Activated CD4-positive, alpha-beta memory T cell treated with anti-CD3 and anti-CD28 coated beads, Interleukin-2, amount 10 ng/mL, durations not matched to agents 7 days and 5 days (primary cell): ENCODE measurements around the gene ZBED1. TPM values are rescaled to one million over a fixed set of nuclear protein-coding genes. Genes with fewer than 3 reads are reported as not detected.

Source experiments
- CTCF ChIA-PET: fragments of 350-600 bp; sonication (Branson Sonifier 250); formaldehyde crosslinking; loops from one replicate; lab custom pipeline; 2021; ENCODE audit warnings: antibody characterized with exemption, inconsistent platforms; lab: Charles Lee
- POLR2A ChIA-PET: fragments of 350-600 bp; sonication (Branson Sonifier 250); formaldehyde crosslinking; loops from one replicate; lab custom pipeline; 2021; ENCODE audit warnings: antibody characterized with exemption; lab: Charles Lee
- DNase-seq: peaks from one replicate; pipeline ENCODE4 v3.0.0-alpha.2; 2020
- H3K27ac Mint-ChIP-seq: one replicate; pipeline ENCODE4 v1.8.0; 2021; ENCODE audit warnings: mild to moderate bottlenecking, mixed read lengths
- H3K27me3 Mint-ChIP-seq: one replicate; pipeline ENCODE4 v1.8.0; 2021; ENCODE audit warnings: mixed read lengths
- H3K36me3 Mint-ChIP-seq: one replicate; pipeline ENCODE4 v1.8.0; 2021; ENCODE audit warnings: low read depth, mixed read lengths
- H3K4me1 Mint-ChIP-seq: one replicate; pipeline ENCODE4 v1.8.0; 2021; ENCODE audit warnings: mixed read lengths
- H3K4me3 Mint-ChIP-seq: one replicate; pipeline ENCODE4 v1.8.0; 2021; ENCODE audit warnings: mild to moderate bottlenecking, mixed read lengths
- H3K9me3 Mint-ChIP-seq: one replicate; pipeline ENCODE4 v1.8.0; 2021; ENCODE audit warnings: mixed read lengths
- total RNA-seq, 2 experiments: library from RNA; stranded (reverse); gene quantifications; one replicate each; pipeline ENCODE4 v1.2.3, GENCODE V29; 2021

The ZBED1 gene
- 10 to 100 TPM; 29.6 to 31.0 TPM for total RNA-seq

GRCh38 chrX:2500803-2501558 is at the start of gene ZBED1, which contains the start of gene DHRSX:
ZBED1 (minus strand) TSS chrX:2500976; CDS start chrX:2490719, 10,257 bp downstream.
DHRSX (minus strand) TSS chrX:2500976; CDS start chrX:2500925, 51 bp downstream.
- peak within 1 kb of the TSS; percentile 77 for H3K4me3 Mint-ChIP-seq

GRCh38 chrX:2549876-2550275 is 49.1 kb upstream of the ZBED1 start:
- no peak for DNase-seq
- H3K9me3 Mint-ChIP-seq = peaks cover 8% of the 10 kb centered on the region
- H3K36me3 Mint-ChIP-seq = no peaks in the 10 kb centered on the region
- H3K27ac Mint-ChIP-seq = no peak overlapping the region
- ChIA-PET POLR2A (no interaction called here), CTCF (no interaction called here)
- no peaks in the 10 kb centered on the region for H3K4me1 Mint-ChIP-seq
- H3K4me3 Mint-ChIP-seq = no peak overlapping the region
- no peaks in the 10 kb centered on the region for H3K27me3 Mint-ChIP-seq

More at GRCh38 chrX:2500803-2501558, at the start of gene ZBED1, which contains the start of gene DHRSX:
- POLR2A ChIA-PET = no interaction called here
- peak within 1 kb of the TSS; percentile 73 for H3K27ac Mint-ChIP-seq
- no peaks in the 10 kb centered on the region for H3K9me3 Mint-ChIP-seq
- H3K36me3 Mint-ChIP-seq = peaks cover 12% of the 10 kb centered on the region
- H3K4me1 Mint-ChIP-seq = peaks cover 24% of the 10 kb centered on the region
- no peaks in the 10 kb centered on the region for H3K27me3 Mint-ChIP-seq
- DNase-seq = peak; percentile 63
- CTCF ChIA-PET = no interaction called here

GRCh38 chrX:2548711-2549423 is 48.1 kb upstream of the ZBED1 start:
- H3K4me1 Mint-ChIP-seq = no peaks in the 10 kb centered on the region
- no peaks in the 10 kb centered on the region for H3K36me3 Mint-ChIP-seq
- no peak overlapping the region for H3K4me3 Mint-ChIP-seq
- ChIA-PET CTCF (no interaction called here), POLR2A (no interaction called here)
- H3K27me3 Mint-ChIP-seq = peaks cover 2% of the 10 kb centered on the region
- no peak overlapping the region for H3K27ac Mint-ChIP-seq
- DNase-seq = no peak
- peaks cover 8% of the 10 kb centered on the region for H3K9me3 Mint-ChIP-seq

- peaks cover 2% of the 10 kb centered on the region for H3K27me3 Mint-ChIP-seq
- H3K9me3 Mint-ChIP-seq = peaks cover 8% of the 10 kb centered on the region
- DNase-seq = no peak
- H3K36me3 Mint-ChIP-seq = no peaks in the 10 kb centered on the region
- H3K27ac Mint-ChIP-seq = no peak overlapping the region
- no peaks in the 10 kb centered on the region for H3K4me1 Mint-ChIP-seq
- H3K4me3 Mint-ChIP-seq = no peak overlapping the region
- ChIA-PET CTCF (no interaction called here), POLR2A (no interaction called here)
Observed at GRCh38 chrX:2547736-2548135, 47.0 kb upstream of the ZBED1 start.

- no peaks in the 10 kb centered on the region for H3K36me3 Mint-ChIP-seq
Observed at GRCh38 chrX:2546496-2546895, 45.7 kb upstream of the ZBED1 start.

GRCh38 chrX:2545144-2545543 is 44.4 kb upstream of the ZBED1 start:
- no peaks in the 10 kb centered on the region for H3K4me1 Mint-ChIP-seq
- DNase-seq = no peak

More at GRCh38 chrX:2546496-2546895, 45.7 kb upstream of the ZBED1 start:
- Mint-ChIP-seq H3K9me3 (peaks cover 8% of the 10 kb centered on the region), H3K4me3 (no peak overlapping the region), H3K27me3 (peaks cover 2% of the 10 kb centered on the region), H3K27ac (no peak overlapping the region), H3K4me1 (no peaks in the 10 kb centered on the region)
- ChIA-PET POLR2A (no interaction called here), CTCF (no interaction called here)
- no peak for DNase-seq

GRCh38 chrX:2542826-2543521 is 42.2 kb upstream of the ZBED1 start:
- CTCF ChIA-PET = no interaction called here
- Mint-ChIP-seq H3K9me3 (peaks cover 8% of the 10 kb centered on the region), H3K27ac (no peak overlapping the region), H3K4me3 (no peak overlapping the region), H3K27me3 (peaks cover 4% of the 10 kb centered on the region), H3K36me3 (no peaks in the 10 kb centered on the region), H3K4me1 (no peaks in the 10 kb centered on the region)
- DNase-seq = no peak
- POLR2A ChIA-PET = no interaction called here

More at GRCh38 chrX:2545144-2545543, 44.4 kb upstream of the ZBED1 start:
- ChIA-PET POLR2A (no interaction called here), CTCF (no interaction called here)
- no peak overlapping the region for H3K4me3 Mint-ChIP-seq
- H3K9me3 Mint-ChIP-seq = peaks cover 8% of the 10 kb centered on the region
- H3K27ac Mint-ChIP-seq = no peak overlapping the region
- H3K36me3 Mint-ChIP-seq = no peaks in the 10 kb centered on the region
- H3K27me3 Mint-ChIP-seq = peaks cover 2% of the 10 kb centered on the region

GRCh38 chrX:2541603-2542002 is 40.8 kb upstream of the ZBED1 start:
- POLR2A ChIA-PET = no interaction called here

GRCh38 chrX:2540426-2540947 is 39.7 kb upstream of the ZBED1 start:
- no peaks in the 10 kb centered on the region for H3K36me3 Mint-ChIP-seq
- H3K4me1 Mint-ChIP-seq = no peaks in the 10 kb centered on the region
- H3K4me3 Mint-ChIP-seq = no peak overlapping the region
- no peak for DNase-seq
- H3K9me3 Mint-ChIP-seq = no peaks in the 10 kb centered on the region
- POLR2A ChIA-PET = no interaction called here
- H3K27ac Mint-ChIP-seq = no peak overlapping the region
- H3K27me3 Mint-ChIP-seq = peaks cover 6% of the 10 kb centered on the region
- CTCF ChIA-PET = no interaction called here

More at GRCh38 chrX:2541603-2542002, 40.8 kb upstream of the ZBED1 start:
- CTCF ChIA-PET = no interaction called here
- DNase-seq = no peak
- no peaks in the 10 kb centered on the region for H3K36me3 Mint-ChIP-seq
- H3K27ac Mint-ChIP-seq = no peak overlapping the region
- peaks cover 5% of the 10 kb centered on the region for H3K9me3 Mint-ChIP-seq
- no peak overlapping the region for H3K4me3 Mint-ChIP-seq
- no peaks in the 10 kb centered on the region for H3K4me1 Mint-ChIP-seq
- peaks cover 6% of the 10 kb centered on the region for H3K27me3 Mint-ChIP-seq

- DNase-seq = no peak
- H3K36me3 Mint-ChIP-seq = no peaks in the 10 kb centered on the region
- H3K27me3 Mint-ChIP-seq = peaks cover 6% of the 10 kb centered on the region
- ChIA-PET CTCF (no interaction called here), POLR2A (no interaction called here)
- H3K9me3 Mint-ChIP-seq = no peaks in the 10 kb centered on the region
- no peaks in the 10 kb centered on the region for H3K4me1 Mint-ChIP-seq
- no peak overlapping the region for H3K4me3 Mint-ChIP-seq
- no peak overlapping the region for H3K27ac Mint-ChIP-seq
Observed at GRCh38 chrX:2539586-2539985, 38.8 kb upstream of the ZBED1 start.

- H3K36me3 Mint-ChIP-seq = no peaks in the 10 kb centered on the region
- no peak for DNase-seq
- H3K9me3 Mint-ChIP-seq = no peaks in the 10 kb centered on the region
- H3K4me1 Mint-ChIP-seq = no peaks in the 10 kb centered on the region
- ChIA-PET CTCF (no interaction called here), POLR2A (no interaction called here)
- no peak overlapping the region for H3K27ac Mint-ChIP-seq
- H3K4me3 Mint-ChIP-seq = no peak overlapping the region
- H3K27me3 Mint-ChIP-seq = peaks cover 5% of the 10 kb centered on the region
Observed at GRCh38 chrX:2538031-2538757, 37.4 kb upstream of the ZBED1 start.

GRCh38 chrX:2536974-2537373 is 36.2 kb upstream of the ZBED1 start:
- Mint-ChIP-seq H3K27me3 (peaks cover 5% of the 10 kb centered on the region), H3K4me1 (no peaks in the 10 kb centered on the region), H3K9me3 (no peaks in the 10 kb centered on the region), H3K4me3 (no peak overlapping the region), H3K36me3 (no peaks in the 10 kb centered on the region), H3K27ac (no peak overlapping the region)
- ChIA-PET CTCF (no interaction called here), POLR2A (no interaction called here)
- DNase-seq = no peak
